ENCODE measurements around the gene PEX5L. TPM values are rescaled to one million over a fixed set of nuclear protein-coding genes. Genes with fewer than 3 reads are reported as not detected.

Gene PEX5L
- total RNA-seq, 1 experiment from 2014 or later: not detected

- DNase-seq: no peak
- H3K4me3 ChIP-seq: no peak overlapping the region
- H3K27me3 ChIP-seq: peaks cover 25% of the 10 kb centered on the region
- no peaks in the 10 kb centered on the region for H3K36me3 ChIP-seq
- no peaks in the 10 kb centered on the region for H3K9me3 ChIP-seq
Measured at GRCh38 chr3:179896507-179896906, 140.2 kb downstream of the PEX5L start.

GRCh38 chr3:179895330-179895729 lies 141.4 kb downstream of the PEX5L start:
- no peak for DNase-seq
- H3K36me3 ChIP-seq: no peaks in the 10 kb centered on the region
- H3K4me3 ChIP-seq: no peak overlapping the region
- H3K27me3 ChIP-seq: peaks cover 19% of the 10 kb centered on the region
- H3K9me3 ChIP-seq: no peaks in the 10 kb centered on the region

GRCh38 chr3:179887295-179887943 lies 149.3 kb downstream of the PEX5L start:
- Histone ChIP-seq H3K36me3 (no peaks in the 10 kb centered on the region), H3K27me3 (peaks cover 2% of the 10 kb centered on the region; the same call in 1 of the 2 replicates), H3K4me3 (no peak overlapping the region), H3K9me3 (no peaks in the 10 kb centered on the region)
- DNase-seq: no peak

- H3K36me3 ChIP-seq: no peaks in the 10 kb centered on the region
- H3K27me3 ChIP-seq: peaks cover 2% of the 10 kb centered on the region; the same call in 1 of the 2 replicates
- no peak overlapping the region for H3K4me3 ChIP-seq
- no peaks in the 10 kb centered on the region for H3K9me3 ChIP-seq
- DNase-seq: no peak
Measured at GRCh38 chr3:179885950-179886349, 150.8 kb downstream of the PEX5L start.

GRCh38 chr3:179884136-179884535 lies 152.6 kb downstream of the PEX5L start:
- Histone ChIP-seq H3K36me3 (no peaks in the 10 kb centered on the region), H3K4me3 (no peak overlapping the region), H3K27me3 (peaks cover 2% of the 10 kb centered on the region; the same call in 1 of the 2 replicates), H3K9me3 (no peaks in the 10 kb centered on the region)
- no peak for DNase-seq

GRCh38 chr3:179882292-179882691 lies 154.4 kb downstream of the PEX5L start:
- H3K27me3 ChIP-seq: peaks cover 2% of the 10 kb centered on the region; the same call in 1 of the 2 replicates
- H3K9me3 ChIP-seq: no peaks in the 10 kb centered on the region
- no peaks in the 10 kb centered on the region for H3K36me3 ChIP-seq
- no peak overlapping the region for H3K4me3 ChIP-seq
- DNase-seq: no peak

GRCh38 chr3:179881791-179882190 lies 154.9 kb downstream of the PEX5L start:
- Histone ChIP-seq H3K36me3 (no peaks in the 10 kb centered on the region), H3K4me3 (no peak overlapping the region), H3K9me3 (no peaks in the 10 kb centered on the region), H3K27me3 (peaks cover 2% of the 10 kb centered on the region; the same call in 1 of the 2 replicates)
- DNase-seq: no peak

GRCh38 chr3:179880868-179881267 lies 155.9 kb downstream of the PEX5L start:
- Histone ChIP-seq H3K9me3 (no peaks in the 10 kb centered on the region), H3K36me3 (no peaks in the 10 kb centered on the region), H3K27me3 (no peaks in the 10 kb centered on the region), H3K4me3 (no peak overlapping the region)
- DNase-seq: no peak

- Histone ChIP-seq H3K27me3 (no peaks in the 10 kb centered on the region), H3K9me3 (no peaks in the 10 kb centered on the region), H3K4me3 (no peak overlapping the region), H3K36me3 (no peaks in the 10 kb centered on the region)
- no peak for DNase-seq
Measured at GRCh38 chr3:179876440-179876839, 160.3 kb downstream of the PEX5L start.

GRCh38 chr3:179872842-179873241 lies 163.9 kb downstream of the PEX5L start:
- DNase-seq: no peak
- no peaks in the 10 kb centered on the region for H3K36me3 ChIP-seq
- no peaks in the 10 kb centered on the region for H3K9me3 ChIP-seq
- no peaks in the 10 kb centered on the region for H3K27me3 ChIP-seq
- no peak overlapping the region for H3K4me3 ChIP-seq

GRCh38 chr3:179871782-179872181 lies 165.0 kb downstream of the PEX5L start:
- Histone ChIP-seq H3K9me3 (no peaks in the 10 kb centered on the region), H3K27me3 (no peaks in the 10 kb centered on the region), H3K4me3 (no peak overlapping the region), H3K36me3 (no peaks in the 10 kb centered on the region)
- DNase-seq: no peak

- H3K27me3 ChIP-seq: no peaks in the 10 kb centered on the region
- no peak for DNase-seq
- no peak overlapping the region for H3K4me3 ChIP-seq
- no peaks in the 10 kb centered on the region for H3K9me3 ChIP-seq
- H3K36me3 ChIP-seq: no peaks in the 10 kb centered on the region
Measured at GRCh38 chr3:179868715-179869114, 168.0 kb downstream of the PEX5L start.

GRCh38 chr3:179867961-179868360 lies 168.8 kb downstream of the PEX5L start:
- Histone ChIP-seq H3K36me3 (no peaks in the 10 kb centered on the region), H3K4me3 (no peak overlapping the region), H3K27me3 (no peaks in the 10 kb centered on the region), H3K9me3 (no peaks in the 10 kb centered on the region)
- no peak for DNase-seq

GRCh38 chr3:179865861-179866505 lies 170.8 kb downstream of the PEX5L start:
- H3K36me3 ChIP-seq: no peaks in the 10 kb centered on the region
- H3K4me3 ChIP-seq: no peak overlapping the region
- H3K9me3 ChIP-seq: no peaks in the 10 kb centered on the region
- DNase-seq: no peak
- H3K27me3 ChIP-seq: no peaks in the 10 kb centered on the region

GRCh38 chr3:179861953-179862352 lies 174.8 kb downstream of the PEX5L start:
- Histone ChIP-seq H3K4me3 (no peak overlapping the region), H3K9me3 (no peaks in the 10 kb centered on the region), H3K36me3 (no peaks in the 10 kb centered on the region), H3K27me3 (no peaks in the 10 kb centered on the region)
- DNase-seq: no peak

GRCh38 chr3:179861292-179861691 lies 175.4 kb downstream of the PEX5L start:
- H3K9me3 ChIP-seq: no peaks in the 10 kb centered on the region
- H3K36me3 ChIP-seq: no peaks in the 10 kb centered on the region
- H3K27me3 ChIP-seq: no peaks in the 10 kb centered on the region
- no peak for DNase-seq
- no peak overlapping the region for H3K4me3 ChIP-seq

GRCh38 chr3:179860275-179861107 lies 176.2 kb downstream of the PEX5L start:
- H3K9me3 ChIP-seq: no peaks in the 10 kb centered on the region
- DNase-seq: no peak
- H3K36me3 ChIP-seq: no peaks in the 10 kb centered on the region
- no peaks in the 10 kb centered on the region for H3K27me3 ChIP-seq
- H3K4me3 ChIP-seq: no peak overlapping the region

Data from MG63 (cell line).